GM20431 (cell line): ENCODE data around the gene ELOVL2.
"Not testable (repeated sequence)": the region's sequence is repeated elsewhere in the genome, so short reads cannot be mapped to it uniquely, and the experiment has no call there.

Experiments used
- in situ Hi-C: fragments of 300-500 bp; cut with MseI, MboI; formaldehyde crosslinking; loops from one replicate; pipeline ENCODE4 v1.15.0; 2020; ENCODE audit warnings: low sequenced_read_pairs; ENCODE audit not compliant: unreplicated experiment

ELOVL2 gene

DNA sequence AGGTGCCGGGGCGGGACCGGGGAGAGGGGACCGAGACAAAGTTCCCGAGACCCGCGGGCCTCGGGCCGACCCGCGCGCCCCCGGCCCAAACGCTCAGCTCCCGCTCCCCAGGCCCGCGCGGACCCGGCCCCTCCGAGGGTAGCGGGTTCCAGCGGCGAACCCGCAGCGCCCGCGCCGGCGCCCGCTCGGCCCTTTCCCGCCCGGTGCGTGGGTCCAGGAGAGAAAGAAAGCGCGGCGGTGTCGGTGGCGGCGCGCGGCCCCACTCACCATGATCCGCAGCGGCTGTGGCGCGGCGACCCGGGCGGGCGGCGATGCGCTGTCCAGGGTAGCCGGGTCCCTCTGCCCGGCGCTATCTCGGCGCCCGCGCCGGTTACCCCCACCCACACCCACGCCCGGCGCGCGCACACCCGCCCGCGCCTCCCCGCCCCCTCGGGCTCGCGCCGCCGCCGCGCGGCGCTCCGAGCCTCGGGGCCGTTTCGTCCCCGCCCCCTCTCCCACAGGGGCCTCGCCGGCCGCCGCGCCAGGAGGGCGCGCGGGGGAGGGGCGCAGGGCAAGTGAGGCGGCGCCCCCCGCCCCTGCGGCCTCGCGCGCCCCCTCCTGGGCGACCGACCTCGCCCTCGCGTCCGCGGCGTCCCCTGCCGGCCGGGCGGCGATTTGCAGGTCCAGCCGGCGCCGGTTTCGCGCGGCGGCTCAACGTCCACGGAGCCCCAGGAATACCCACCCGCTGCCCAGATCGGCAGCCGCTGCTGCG, at the start of gene ELOVL2:
TSS of gene ELOVL2 (minus strand) at position 345 of the 751 bp plus-strand sequence. CDS start at position 270, 75 bp downstream.
- in situ Hi-C loops: no loop called here

- in situ Hi-C loops: no loop called here
Observed at GRCh38 chr6:11093376-11093625, 49.2 kb upstream of the ELOVL2 start.

DNA sequence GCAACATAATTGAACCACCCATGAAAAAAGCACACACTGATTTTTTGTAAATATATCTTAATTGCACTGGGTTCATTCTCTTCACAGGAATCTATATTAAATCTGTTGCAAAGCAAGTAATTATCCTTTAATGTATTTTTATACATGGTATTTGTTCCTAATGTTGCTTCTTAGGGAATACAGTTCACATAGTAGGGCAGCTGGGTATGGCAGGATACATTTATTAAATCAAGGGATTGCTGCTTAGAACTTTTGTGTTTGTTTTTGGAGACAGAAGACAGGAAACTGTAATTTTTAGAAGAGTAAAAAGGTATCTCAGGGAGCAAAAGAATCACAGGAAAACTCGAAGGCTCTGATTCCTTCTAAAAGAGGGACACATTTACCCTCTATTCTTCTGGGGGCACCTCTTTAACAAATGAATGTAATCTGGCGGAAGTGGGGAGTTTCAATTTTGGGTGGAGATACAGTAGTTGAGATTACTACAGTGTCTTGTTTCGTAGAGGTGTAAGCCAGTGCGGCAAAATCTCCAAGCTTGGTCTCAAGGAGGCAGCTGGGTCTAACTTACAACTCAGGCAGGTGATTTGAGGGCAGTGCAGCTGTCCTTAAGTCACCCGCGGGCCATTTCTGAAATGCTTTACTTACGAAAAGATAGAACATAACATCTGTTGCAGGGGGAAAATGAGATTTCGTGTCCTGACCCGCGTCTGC, 48.7 kb upstream of the ELOVL2 start:
- in situ Hi-C loops: no loop called here

DNA sequence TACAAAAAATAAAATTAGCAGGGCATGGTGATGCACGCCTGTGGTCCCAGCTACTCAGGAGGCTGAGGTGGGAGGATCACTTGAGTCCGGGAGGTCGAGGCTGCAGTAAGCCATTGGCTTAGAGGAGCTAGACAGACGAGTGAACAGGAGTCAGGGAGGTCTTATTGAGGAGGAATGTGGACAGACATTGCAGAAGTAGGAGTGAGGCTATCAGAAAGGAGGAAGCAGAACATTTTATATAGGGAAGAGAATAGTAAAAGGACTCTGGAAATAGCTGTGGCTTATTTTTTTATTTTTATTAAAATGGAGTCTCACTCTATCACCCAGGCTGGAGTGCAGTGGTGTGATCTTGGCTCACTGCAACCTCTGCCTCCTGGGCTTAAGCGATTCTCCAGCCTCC, 47.0 kb upstream of the ELOVL2 start:
- in situ Hi-C loops: not testable (repeated sequence)

- in situ Hi-C loops: no loop called here
Observed at GRCh38 chr6:11089695-11090094, 45.6 kb upstream of the ELOVL2 start.

- in situ Hi-C loops: not testable (repeated sequence)
Observed at GRCh38 chr6:11087141-11087812, 43.2 kb upstream of the ELOVL2 start.

DNA sequence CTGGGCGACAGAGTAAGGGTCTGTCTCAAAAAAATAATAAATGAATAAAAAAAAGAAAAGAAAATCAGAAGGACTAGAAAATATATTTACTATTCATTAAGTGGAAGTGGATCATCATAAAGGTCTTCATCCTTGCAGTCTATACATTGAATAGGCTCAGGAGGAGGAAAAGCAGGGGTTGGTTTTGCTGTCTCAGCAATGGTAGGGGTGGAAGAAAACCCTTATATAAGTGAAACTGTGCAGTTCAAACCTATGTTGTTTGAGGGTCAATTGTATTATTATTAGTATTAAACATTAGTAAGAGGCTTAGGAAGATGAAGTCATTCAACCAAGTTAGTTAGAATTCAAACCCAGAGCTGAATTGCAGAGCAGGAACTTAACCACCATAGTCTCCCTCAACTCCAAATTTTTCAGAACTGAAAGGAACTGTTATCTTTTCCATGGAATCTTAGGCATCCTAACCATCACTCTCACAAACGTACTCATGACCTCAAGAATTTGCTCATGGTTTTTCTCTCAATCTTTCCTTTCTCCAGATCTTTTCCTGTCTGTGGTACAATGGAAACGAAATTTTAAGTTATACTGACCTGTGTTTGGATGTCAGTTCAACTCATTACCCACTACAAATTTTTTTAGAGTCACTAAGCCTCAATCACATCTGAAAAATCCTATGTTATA, 41.8 kb upstream of the ELOVL2 start:
- in situ Hi-C loops: no loop called here

DNA sequence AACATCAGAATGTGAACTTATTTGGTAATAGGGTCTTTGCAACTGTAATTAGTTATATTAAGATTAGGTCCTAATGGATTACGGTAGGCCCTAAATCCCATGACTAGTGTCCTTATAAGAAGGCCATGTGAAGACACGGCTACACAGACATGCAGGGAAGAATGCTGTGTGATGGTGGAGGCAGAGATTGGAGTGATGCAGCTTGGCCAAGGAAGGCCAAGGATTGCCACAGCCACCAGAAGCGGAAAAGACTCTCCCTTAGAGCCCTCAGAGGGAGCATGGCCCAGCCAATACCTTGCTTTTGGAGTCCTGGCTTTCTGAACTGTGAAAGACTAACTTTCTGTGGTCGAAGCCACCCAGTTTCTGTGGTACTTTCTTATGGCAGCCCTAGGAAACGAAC, 39.9 kb upstream of the ELOVL2 start:
- in situ Hi-C loops: no loop called here

DNA sequence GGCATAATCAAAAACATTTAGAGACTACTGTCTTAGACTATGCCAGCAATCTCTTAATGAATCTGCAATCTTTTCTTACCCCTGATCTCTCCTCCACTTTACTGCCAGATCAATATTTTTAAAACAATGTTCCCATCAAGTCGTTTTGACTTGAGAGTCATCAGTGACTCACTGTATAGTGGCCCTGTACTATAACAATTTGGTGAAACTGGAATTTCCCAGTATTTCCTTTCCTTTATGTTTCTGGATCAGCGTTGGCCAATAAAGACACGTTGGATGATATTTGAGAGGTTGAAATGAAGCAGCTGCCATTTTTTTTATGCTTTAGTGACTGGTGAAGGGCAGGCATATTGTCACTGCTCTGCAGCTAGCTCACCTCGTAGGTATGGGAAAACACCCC, 39.4 kb upstream of the ELOVL2 start:
- in situ Hi-C loops: no loop called here

DNA sequence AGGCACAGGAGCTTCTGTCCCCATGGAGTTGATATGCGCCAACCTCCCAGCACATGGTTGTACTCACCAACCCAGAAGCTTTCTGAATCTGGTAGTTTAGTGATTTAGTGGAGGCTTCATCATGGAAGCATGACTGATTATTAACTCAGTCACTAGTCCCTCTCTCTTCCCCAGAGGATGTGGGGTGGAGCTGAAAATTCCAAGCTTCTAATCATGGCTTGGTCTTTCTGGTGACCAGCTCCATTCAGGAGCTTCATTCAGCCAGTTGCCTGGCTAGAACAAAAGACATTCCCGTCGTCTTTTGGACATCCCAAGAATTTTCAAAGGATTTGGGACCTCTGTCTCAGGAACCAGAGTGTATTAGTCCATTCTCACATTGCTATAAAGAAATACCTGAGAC, 36.2 kb upstream of the ELOVL2 start:
- in situ Hi-C loops: no loop called here

DNA sequence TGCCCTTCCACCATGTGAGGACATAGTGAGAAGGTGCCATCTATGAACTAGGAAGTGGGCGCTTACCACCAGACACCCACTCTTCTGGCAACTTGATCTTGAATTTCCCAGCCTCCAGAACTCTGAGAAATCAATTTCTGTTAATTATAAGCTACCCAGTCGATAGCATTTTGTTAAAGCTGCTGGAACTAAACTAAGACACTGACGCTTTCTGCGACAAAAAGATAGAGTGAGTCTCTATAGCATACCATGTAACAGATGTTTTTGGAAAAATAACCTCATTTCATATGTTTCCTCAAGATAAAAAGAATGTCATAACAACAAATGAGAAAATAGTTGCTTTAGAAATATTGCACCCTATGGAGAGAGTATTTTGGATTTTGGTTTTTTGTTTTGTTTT, 34.2 kb upstream of the ELOVL2 start:
- in situ Hi-C loops: no loop called here

DNA sequence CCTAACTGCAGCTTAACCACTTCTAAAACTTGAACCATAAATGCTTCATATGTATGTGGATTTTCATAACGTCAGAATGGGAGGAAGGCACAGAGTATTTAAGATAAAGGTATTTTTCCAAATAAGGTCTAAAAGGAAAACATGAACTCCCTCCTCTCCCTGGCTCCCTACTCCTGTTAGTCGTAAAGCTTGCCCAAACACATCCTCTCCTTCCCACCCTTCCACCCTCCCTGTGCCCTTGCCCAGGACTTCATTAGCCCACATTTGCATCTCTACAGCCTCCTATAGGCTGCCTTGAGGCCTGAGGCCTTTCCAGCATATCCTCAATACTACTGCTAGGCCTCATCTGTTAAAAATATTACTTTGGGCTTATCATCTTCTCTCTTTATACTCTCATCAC, 32.4 kb upstream of the ELOVL2 start:
- in situ Hi-C loops: no loop called here

- in situ Hi-C loops: loop anchor here (25.0 kb wide), 2 partner anchors 235 to 585 kb away; partner anchors contain the start of gene MAK
Observed at GRCh38 chr6:11072101-11072500, 28.0 kb upstream of the ELOVL2 start.

- in situ Hi-C loops: loop anchor here (25.0 kb wide), 2 partner anchors 232 to 582 kb away; partner anchors contain the start of gene MAK
Observed at GRCh38 chr6:11069760-11070159, 25.7 kb upstream of the ELOVL2 start.

- in situ Hi-C loops: loop anchor here (25.0 kb wide), 2 partner anchors 230 to 580 kb away; partner anchors contain the start of gene MAK
Observed at GRCh38 chr6:11067348-11067747, 23.2 kb upstream of the ELOVL2 start.

DNA sequence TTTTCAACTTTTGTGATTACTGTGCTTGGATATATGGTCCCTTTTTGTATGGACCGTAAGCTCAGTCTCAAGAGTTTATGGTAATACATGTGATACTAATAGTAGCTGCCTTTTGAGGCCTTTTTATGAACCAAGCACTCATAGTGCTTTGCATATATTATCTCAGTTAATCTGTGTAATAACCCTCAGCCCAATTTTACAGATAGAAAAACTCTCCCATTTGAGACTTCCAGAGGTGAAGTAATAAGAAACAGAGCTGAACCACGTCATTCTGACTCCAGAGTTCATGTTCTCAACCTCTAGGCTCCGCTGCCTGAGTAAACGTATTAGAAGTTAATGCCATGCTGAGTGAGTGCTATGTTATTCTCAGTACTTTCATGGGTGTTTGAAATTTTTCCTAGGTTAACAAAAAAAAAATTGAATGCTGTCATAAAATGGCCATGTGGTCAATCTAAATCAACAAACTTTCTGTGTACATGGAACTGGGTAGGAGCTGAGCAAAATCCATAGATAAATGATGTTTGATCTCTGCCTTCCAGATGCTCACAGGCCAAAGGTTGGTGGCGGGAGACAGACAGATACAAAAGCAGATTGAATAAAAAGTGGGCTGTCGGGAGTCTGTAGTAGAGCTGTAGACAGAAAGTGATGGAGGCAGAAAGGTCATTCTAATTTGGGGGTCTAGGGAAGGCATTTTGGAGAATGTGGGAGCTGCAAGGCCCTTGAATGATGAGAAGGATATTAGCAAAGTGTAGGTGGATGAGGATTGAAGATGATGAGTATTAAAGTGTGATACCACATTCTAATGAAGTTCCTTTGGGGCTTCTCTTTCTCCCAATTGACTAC, 22.6 kb upstream of the ELOVL2 start:
- in situ Hi-C loops: loop anchor here (25.0 kb wide), 2 partner anchors 229 to 579 kb away; partner anchors contain the start of gene MAK

DNA sequence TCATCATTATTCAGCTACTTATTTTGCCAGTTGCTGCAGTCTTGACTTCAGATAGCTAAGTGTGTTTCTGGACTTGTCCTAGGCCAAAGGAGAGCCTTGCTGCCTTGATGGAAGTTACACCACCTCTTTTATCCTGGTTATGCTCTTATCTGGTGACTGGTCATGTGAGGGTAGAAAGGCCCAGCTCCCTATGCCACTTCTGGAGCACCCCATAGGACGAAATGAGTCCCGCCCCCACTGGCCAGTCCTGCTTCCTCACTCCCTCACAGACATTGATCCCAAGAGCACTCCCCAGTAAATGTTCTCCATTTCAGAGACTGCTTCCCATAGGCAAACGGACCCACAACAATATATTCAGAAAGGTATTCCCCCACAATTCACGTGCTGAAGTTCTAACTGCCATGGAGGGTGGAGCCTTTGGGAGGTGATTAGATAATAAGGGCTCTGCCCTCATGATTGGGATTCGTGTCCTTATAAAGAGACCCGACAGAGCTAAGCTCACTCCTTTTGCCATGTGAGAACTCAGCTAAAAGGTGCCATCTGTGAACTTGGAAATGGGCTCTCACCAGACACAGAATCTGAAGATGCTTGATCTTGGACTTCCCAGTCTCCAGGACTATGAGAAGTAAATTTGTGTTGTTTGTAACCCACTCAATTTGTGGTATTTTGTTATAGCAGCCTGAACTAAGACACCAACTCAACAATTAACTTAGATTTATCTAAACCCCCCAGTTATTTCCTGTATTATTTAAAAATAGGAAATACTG, 21.5 kb upstream of the ELOVL2 start:
- in situ Hi-C loops: loop anchor here (25.0 kb wide), 2 partner anchors 228 to 578 kb away; partner anchors contain the start of gene MAK

GRCh38 chr6:11064836-11065235, 20.7 kb upstream of the ELOVL2 start:
- in situ Hi-C loops: loop anchor here (25.0 kb wide), 2 partner anchors 228 to 578 kb away; partner anchors contain the start of gene MAK

DNA sequence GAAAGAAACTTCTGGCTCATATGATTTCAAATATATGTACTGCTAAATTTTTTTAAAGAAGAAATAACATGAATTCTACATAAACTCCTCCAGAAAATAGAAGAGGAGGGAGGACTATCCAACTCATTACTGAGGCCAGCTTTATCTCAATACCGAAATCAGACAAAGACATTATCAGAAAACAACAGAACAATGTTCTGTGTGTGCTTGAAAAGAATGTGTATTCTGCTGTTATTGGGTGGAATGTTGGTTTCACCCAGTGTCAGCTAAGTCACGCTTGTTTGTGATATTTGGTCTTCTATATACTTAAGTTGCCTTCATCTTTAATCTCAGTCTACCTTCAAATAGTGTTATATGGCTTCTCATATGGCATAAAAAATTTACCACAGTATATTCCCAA, 18.6 kb upstream of the ELOVL2 start:
- in situ Hi-C loops: loop anchor here (25.0 kb wide), 2 partner anchors 225 to 575 kb away; partner anchors contain the start of gene MAK
